Thyroid gland (tissue), 4 donors: ENCODE results near the gene FMO4.

Experiments used
- CTCF ChIP-seq, 6 experiments: fragments of 200-600 bp in 3 of 6; fragments of 450-650 bp in 3 of 6; sonication (generic) in 3 of 6; IDR thresholded peaks; one replicate each; pipeline ENCODE4 v1.5.1; 2016 to 2019; ENCODE audit warnings: antibody characterized with exemption in 6 of 6, mild to moderate bottlenecking in 2 of 6, inconsistent platforms in 1 of 6, moderate library complexity in 1 of 6
- POLR2A ChIP-seq, 2 donors: fragments of 450-650 bp; IDR thresholded peaks; one replicate each; pipeline ENCODE4 v1.6.1; 2017; ENCODE audit warnings: antibody characterized with exemption in 2 of 2, mild to moderate bottlenecking in 2 of 2, moderate library complexity in 1 of 2

GRCh38 chr1:171343727-171344472 lies 29.9 kb downstream of the FMO4 start:
- TF ChIP-seq CTCF (IDR thresholded peaks at IDR 0.05) (no peak), POLR2A (IDR thresholded peaks at IDR 0.05) (no peak)
